GM21367 (cell line): ENCODE measurements around the gene TRERF1.

Source experiments
- ATAC-seq: cut with Tn5 transposase; IDR thresholded peaks from one replicate; pipeline ENCODE4 v1.9.1; 2021; ENCODE audit not compliant: unreplicated experiment

The TRERF1 gene

GRCh38 chr6:42394881-42395620, 56.7 kb downstream of the TRERF1 start:
- no peak for ATAC-seq

GRCh38 chr6:42394151-42394550, 57.6 kb downstream of the TRERF1 start:
- ATAC-seq, result no peak

- no peak for ATAC-seq
These were observed 58.4 kb downstream of the TRERF1 start for GRCh38 chr6:42393339-42393738.

GRCh38 chr6:42392833-42393232, 58.9 kb downstream of the TRERF1 start:
- ATAC-seq, result no peak

GRCh38 chr6:42391441-42391840, 60.3 kb downstream of the TRERF1 start:
- ATAC-seq, result no peak

- no peak for ATAC-seq
These were observed 61.3 kb downstream of the TRERF1 start for GRCh38 chr6:42390228-42390934.

GRCh38 chr6:42389736-42390135, 62.0 kb downstream of the TRERF1 start:
- ATAC-seq, result no peak

GRCh38 chr6:42388046-42388445, 63.7 kb downstream of the TRERF1 start:
- ATAC-seq, result no peak

- no peak for ATAC-seq
These were observed 64.4 kb downstream of the TRERF1 start for GRCh38 chr6:42387336-42387735.

- no peak for ATAC-seq
These were observed 66.4 kb downstream of the TRERF1 start for GRCh38 chr6:42385339-42385738.

GRCh38 chr6:42383421-42384205, 68.1 kb downstream of the TRERF1 start:
- no peak for ATAC-seq

- ATAC-seq, result no peak
These were observed 69.9 kb downstream of the TRERF1 start for GRCh38 chr6:42381850-42382249.

GRCh38 chr6:42380228-42380979, 71.3 kb downstream of the TRERF1 start:
- ATAC-seq, result no peak

GRCh38 chr6:42378536-42378935, 73.2 kb downstream of the TRERF1 start:
- no peak for ATAC-seq

GRCh38 chr6:42378125-42378524, 73.6 kb downstream of the TRERF1 start:
- no peak for ATAC-seq

GRCh38 chr6:42375007-42375635, 76.6 kb downstream of the TRERF1 start:
- no peak for ATAC-seq

GRCh38 chr6:42374018-42374669, 77.6 kb downstream of the TRERF1 start:
- no peak for ATAC-seq

- ATAC-seq, result no peak
These were observed 79.0 kb downstream of the TRERF1 start for GRCh38 chr6:42372699-42373098.

GRCh38 chr6:42370323-42370985, 81.3 kb downstream of the TRERF1 start:
- no peak for ATAC-seq

- ATAC-seq, result no peak
These were observed 82.2 kb downstream of the TRERF1 start for GRCh38 chr6:42369568-42369967.
